KMS-11 (cell line): ENCODE data around the gene NDUFV1.

Experiments
- H2AFZ ChIP-seq: fragments of 200-600 bp; sonication (generic); 2 replicates; pipeline ENCODE4 v1.6.1; 2016; ENCODE audit warnings: antibody characterized with exemption, mixed run types, low read depth
- H3K27ac ChIP-seq: fragments of 200-600 bp; sonication (generic); 2 replicates; pipeline ENCODE4 v1.6.1; 2016; ENCODE audit warnings: mild to moderate bottlenecking, mixed run types
- H3K27me3 ChIP-seq: fragments of 200-600 bp; sonication (generic); 2 replicates; pipeline ENCODE4 v1.6.1; 2017; ENCODE audit warnings: mild to moderate bottlenecking, low read depth, mixed run types, moderate library complexity; ENCODE audit not compliant: insufficient read depth
- H3K36me3 ChIP-seq: fragments of 200-600 bp; sonication (generic); 2 replicates; pipeline ENCODE4 v1.6.1; 2017; ENCODE audit warnings: mild to moderate bottlenecking, mixed run types; ENCODE audit not compliant: insufficient read depth
- H3K4me1 ChIP-seq: fragments of 200-600 bp; sonication (generic); 2 replicates; pipeline ENCODE4 v1.6.1; 2016; ENCODE audit warnings: mild to moderate bottlenecking, low read depth, mixed run types; ENCODE audit not compliant: poor library complexity, severe bottlenecking
- H3K4me2 ChIP-seq: fragments of 200-600 bp; sonication (generic); 2 replicates; pipeline ENCODE4 v1.7.0; 2016; ENCODE audit warnings: mild to moderate bottlenecking, mixed run types
- H3K4me3 ChIP-seq: fragments of 200-600 bp; sonication (generic); IDR thresholded peaks from 2 replicates; pipeline ENCODE4 v1.6.1; 2017; ENCODE audit warnings: low read depth, low read length, mixed read lengths; ENCODE audit not compliant: insufficient read depth
- H3K79me2 ChIP-seq: fragments of 200-600 bp; sonication (generic); 2 replicates; pipeline ENCODE4 v1.6.1; 2016; ENCODE audit warnings: low read depth, mixed run types; ENCODE audit not compliant: insufficient read depth
- H3K9ac ChIP-seq: fragments of 200-600 bp; sonication (generic); 2 replicates; pipeline ENCODE4 v1.6.1; 2016; ENCODE audit warnings: mild to moderate bottlenecking, mixed run types
- H4K20me1 ChIP-seq: fragments of 200-600 bp; sonication (generic); 2 replicates; pipeline ENCODE4 v1.6.1; 2016; ENCODE audit warnings: mild to moderate bottlenecking, mixed run types; ENCODE audit not compliant: insufficient read depth
- CTCF ChIP-seq: fragments of 200-600 bp; sonication (generic); conservative IDR thresholded peaks from 2 replicates; pipeline ENCODE4 v1.6.1; 2017; ENCODE audit warnings: low read depth, mild to moderate bottlenecking, antibody characterized with exemption, low read length, moderate library complexity, mixed read lengths

Gene NDUFV1

DNA sequence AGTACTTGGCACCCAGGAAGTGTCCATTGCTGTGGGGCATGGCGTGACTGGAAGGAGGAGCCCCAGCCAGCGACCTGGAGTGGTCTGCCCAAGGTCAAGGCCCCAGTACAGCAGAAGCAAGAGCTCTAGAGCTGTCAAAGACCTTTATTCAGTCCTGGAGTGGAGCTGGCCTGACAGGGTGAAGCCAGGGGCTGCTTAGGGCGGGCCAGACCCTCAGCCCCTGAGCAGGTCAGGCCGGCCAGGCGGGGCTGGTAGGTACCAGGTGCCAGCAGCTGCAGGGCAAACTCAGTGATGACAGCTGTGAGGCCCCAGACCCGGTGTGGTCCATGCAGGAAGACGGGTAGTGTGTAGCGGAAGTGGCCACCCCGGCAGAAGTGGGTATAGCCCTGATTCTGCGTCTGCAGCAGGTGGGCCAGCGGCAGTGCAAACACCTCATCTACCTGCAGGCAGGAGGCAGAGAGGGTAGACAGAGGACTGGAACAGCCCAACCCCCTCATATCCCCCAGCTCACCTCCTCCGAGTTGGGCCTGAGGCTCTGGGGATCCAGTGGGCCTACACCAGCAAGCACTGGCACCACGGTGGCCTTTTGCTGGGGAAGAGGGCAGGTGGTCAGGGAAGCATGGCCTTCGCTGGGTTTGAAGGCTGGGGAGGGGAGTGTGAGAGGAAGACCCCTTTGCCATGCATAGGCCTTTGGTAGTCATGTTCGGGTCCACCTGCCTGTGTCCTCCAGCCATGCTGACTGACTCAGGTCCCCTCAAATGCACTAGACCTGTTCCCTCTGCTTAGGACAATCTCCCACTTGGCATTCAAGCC lies 21.3 kb downstream of the NDUFV1 start:
- Histone ChIP-seq H3K4me2 (peak overlapping the region; percentile 76; the same call in 1 of the 2 replicates), H3K27me3 (no peaks in the 10 kb centered on the region), H3K79me2 (no peaks in the 10 kb centered on the region), H4K20me1 (no peaks in the 10 kb centered on the region), H3K27ac (no peak overlapping the region), H3K4me3 (no peak overlapping the region), H3K36me3 (no peaks in the 10 kb centered on the region), H2AFZ (no peak overlapping the region), H3K9ac (peak overlapping the region; percentile 95; the same call in 1 of the 2 replicates), H3K4me1 (peaks cover 16% of the 10 kb centered on the region)
- TF ChIP-seq CTCF, result no peak

DNA sequence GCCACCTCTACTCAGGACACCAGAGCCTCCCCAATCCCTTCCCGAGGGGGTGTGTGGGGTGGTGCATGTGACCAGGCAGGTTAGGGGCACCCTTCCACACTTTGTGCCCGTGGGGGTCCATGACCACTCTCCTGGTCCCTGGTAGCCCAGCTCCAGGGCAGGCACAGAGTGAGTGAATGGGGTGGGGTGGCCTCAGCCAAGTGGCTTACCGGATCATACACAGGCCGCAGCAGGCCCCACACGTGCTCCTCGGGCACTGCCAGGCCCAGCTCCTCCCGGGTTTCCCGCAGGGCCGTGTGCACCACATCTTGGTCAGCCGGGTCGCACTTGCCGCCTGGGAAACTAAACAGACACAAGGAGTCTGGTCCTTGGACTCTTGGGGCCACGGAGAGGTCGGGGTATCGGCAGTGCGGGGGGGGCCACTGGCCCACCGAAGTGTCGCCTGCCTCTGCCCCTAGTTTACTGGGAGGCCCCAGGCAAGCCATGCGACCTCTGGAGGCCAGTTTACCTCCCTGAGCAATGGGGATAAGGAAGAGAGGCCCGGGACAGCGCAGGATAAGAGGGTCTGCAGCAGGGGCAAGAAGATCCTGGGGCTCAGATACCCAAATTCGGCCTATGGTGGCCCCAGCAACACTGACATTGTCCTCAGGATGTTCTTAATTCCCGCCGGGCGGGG lies 22.1 kb downstream of the NDUFV1 start:
- Histone ChIP-seq H3K4me1 (peaks cover 16% of the 10 kb centered on the region), H2AFZ (0 out of 2 replicates have a peak overlapping the region, but pooled peaks have one; percentile 85), H4K20me1 (no peaks in the 10 kb centered on the region), H3K36me3 (no peaks in the 10 kb centered on the region), H3K9ac (peak overlapping the region; percentile 95; the same call in 1 of the 2 replicates), H3K4me2 (peak overlapping the region; percentile 76), H3K27me3 (no peaks in the 10 kb centered on the region), H3K79me2 (no peaks in the 10 kb centered on the region), H3K27ac (peak overlapping the region; percentile 96), H3K4me3 (no peak overlapping the region)
- TF ChIP-seq CTCF, result peak; percentile 84

DNA sequence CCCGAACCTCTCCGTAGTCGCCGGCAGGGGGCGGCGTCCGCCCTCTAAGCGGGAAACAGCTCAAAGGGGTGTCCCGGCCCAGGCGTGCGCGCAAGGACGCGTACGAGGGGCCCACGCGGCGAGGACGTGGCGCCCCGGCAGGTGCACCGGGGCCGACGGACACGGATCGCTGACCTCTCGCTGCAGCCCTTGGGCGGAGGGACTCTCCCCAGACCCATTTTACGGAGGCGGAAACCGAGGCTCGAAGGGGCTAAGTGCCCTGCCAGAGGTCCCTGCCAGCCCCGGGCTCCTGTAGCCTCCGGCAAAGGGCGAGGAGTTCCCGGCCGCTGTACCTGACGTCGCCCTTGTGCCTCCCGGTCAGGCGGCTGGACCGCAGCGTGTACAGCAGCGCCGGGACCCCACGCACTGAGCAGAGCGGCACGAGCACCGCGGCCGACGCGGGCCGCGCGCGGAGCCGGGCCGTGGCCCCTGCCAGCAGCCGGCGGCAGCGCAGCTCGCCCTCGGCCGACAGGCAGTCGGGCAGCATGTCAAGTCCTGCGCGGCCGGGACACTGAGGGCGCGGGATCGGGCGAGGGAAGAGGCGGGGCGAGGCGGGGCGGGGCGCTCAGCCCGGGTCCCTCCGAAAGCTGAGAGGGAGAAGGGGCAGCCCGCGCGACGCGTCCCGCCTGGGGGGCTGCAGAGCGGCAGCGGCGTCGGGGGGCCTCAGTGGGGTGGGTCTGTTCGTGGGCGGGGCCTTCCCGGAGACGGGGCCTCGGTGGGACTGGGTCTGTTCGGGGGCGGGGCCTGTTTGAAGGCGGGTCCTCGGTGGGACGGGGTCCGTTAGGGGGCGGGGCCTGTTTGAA lies 22.9 kb downstream of the NDUFV1 start, which contains the start of gene NUDT8:
Gene NUDT8, minus strand, starts transcription at position 552 of the 842 bp plus-strand sequence. Its CDS starts 26 bp downstream, at position 526.
- Histone ChIP-seq H3K27ac (peak within 1 kb of the TSS; percentile 96), H2AFZ (peak within 1 kb of the TSS; percentile 92), H3K79me2 (no peaks in the 10 kb centered on the region), H3K9ac (peak within 1 kb of the TSS; percentile 95), H3K4me1 (peaks cover 16% of the 10 kb centered on the region), H3K4me3 (no peak within 1 kb of the TSS), H4K20me1 (no peaks in the 10 kb centered on the region), H3K27me3 (no peaks in the 10 kb centered on the region), H3K4me2 (peak within 1 kb of the TSS; percentile 99), H3K36me3 (no peaks in the 10 kb centered on the region)
- peak; percentile 45; the same call in 1 of the 2 replicates for TF ChIP-seq CTCF

DNA sequence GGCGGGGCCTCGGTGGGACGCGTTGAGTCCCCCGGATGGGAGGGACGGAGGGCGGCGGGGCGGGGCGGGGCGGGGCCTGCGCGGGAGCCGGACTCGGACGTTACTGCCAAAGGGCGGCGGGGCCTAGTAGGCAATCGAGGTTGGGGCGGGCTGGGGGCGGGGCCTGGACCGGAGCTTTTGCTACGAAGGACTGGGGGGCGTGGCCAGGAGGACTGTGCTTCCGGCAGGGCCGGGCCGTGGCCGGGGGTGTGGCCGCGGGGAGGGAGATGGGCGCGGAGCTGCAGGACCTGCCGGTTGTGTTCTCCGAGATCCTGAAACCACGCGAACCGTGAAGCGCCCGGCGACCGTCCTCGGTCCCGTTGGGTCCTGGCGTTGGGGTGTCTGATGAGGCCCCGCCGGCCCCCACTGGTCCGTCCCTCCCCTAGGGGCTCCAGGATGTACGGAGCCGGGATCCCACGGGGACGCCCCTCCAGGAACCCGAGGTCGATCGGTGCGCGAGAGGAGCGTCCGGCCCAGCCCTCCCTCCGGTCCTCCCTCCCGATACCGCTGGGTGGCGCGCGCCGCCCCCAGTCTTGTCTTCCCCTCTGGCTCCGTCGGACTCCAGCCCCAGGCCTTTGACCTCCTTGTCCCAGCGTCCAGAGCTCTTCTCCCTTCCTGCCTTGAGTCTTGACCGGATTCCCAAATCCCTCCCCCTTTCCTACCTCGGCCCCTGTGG lies 23.6 kb downstream of the NDUFV1 start:
- Histone ChIP-seq H4K20me1 (no peaks in the 10 kb centered on the region), H3K4me3 (no peak overlapping the region), H3K27ac (peak overlapping the region; percentile 64), H3K4me1 (peaks cover 16% of the 10 kb centered on the region), H3K79me2 (no peaks in the 10 kb centered on the region), H3K27me3 (no peaks in the 10 kb centered on the region), H3K9ac (peak overlapping the region; percentile 48; the same call in 1 of the 2 replicates), H3K4me2 (peak overlapping the region; percentile 99), H3K36me3 (no peaks in the 10 kb centered on the region), H2AFZ (peak overlapping the region; percentile 92)
- peak; percentile 73 for TF ChIP-seq CTCF
